ENCODE data around the gene TEKTIP1. TPM values are rescaled to one million over a fixed set of nuclear protein-coding genes. Genes with fewer than 3 reads are reported as not detected.

The TEKTIP1 gene
- not detected in 2 replicates for total RNA-seq (2012; rRNA removed)
- not detected in 2 replicates for polyA plus RNA-seq (2012; rRNA removed)
- polyA plus RNA-seq (2012; cell fraction: cytosol; rRNA removed): not detected in 2 replicates
- polyA plus RNA-seq (2012; cell fraction: nucleus; rRNA removed; ENCODE audit: low replicate concordance): 0.36 and 0.60 TPM in 2 replicates
- Bru-seq, nascent RNA: percentile 40 among the genes with signal in this experiment
- BruChase-seq, experiment 1, labeled RNA remaining after a 6-hour chase: percentile 58 among the genes with signal in this experiment
- BruChase-seq, experiment 2, labeled RNA remaining after a 2-hour chase: percentile 47 among the genes with signal in this experiment
- long read RNA-seq, partial matches to known transcripts: 0 of 1 reads
- long read RNA-seq, other reads (novel, unspliced or antisense): 1 of 1 reads

DNA sequence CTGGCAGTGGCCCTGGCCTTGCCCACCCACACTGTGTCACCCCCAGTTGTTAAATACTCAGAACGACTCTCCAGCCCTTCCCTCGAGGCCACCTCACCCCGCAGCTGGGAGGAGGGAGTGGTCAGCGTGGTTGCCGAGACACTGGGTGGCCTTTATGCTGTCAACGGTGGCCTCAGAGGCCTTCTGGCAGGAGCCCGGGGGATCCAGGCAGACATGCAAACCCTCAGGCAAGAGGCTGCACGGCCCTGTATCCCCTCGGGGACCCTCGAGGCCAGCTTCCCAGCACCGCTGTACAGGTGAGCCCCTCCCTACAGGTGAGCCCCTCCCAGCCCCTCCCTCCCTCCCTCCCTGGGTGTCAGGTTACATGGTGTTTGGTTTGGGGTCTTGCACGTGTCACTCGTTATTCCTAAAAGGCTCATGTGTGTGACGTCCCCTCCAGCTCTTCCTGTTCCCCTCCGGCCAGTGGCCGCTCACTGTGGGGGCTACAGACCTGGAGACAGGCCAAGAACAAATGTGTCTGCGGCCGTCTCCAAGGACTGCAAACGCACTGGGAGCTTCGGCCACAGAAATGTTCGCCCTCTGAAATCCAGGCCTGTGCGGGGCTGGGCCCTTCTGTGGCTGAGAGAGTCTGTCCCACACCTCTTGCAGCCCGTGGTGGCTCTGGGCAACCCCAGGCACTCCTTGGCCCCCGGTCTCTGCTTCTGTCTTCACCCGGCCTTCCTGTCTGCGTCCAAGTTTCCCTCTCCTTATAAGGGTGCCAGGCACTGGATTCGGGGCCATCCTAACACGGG, at the start of gene TEKTIP1:
TEKTIP1 (plus strand) TSS at position 210 of the 791 bp plus-strand sequence; CDS start at position 214, 4 bp downstream.
- Histone ChIP-seq H3K56ac (ENCODE audit: extremely low read depth, insufficient read depth, low read length) (no peak within 1 kb of the TSS), H2BK20ac (ENCODE audit: low read depth, low read length) (no peak within 1 kb of the TSS), H2AFZ (replicated peaks; ENCODE audit: low read length, poor library complexity) (no peak within 1 kb of the TSS), H2BK120ac (ENCODE audit: low read depth, low read length) (no peak within 1 kb of the TSS), H4K20me1 (ENCODE audit: insufficient read depth, low read length) (peaks cover 30% of the 10 kb centered on the region), H3K4me3 (ENCODE audit: insufficient read depth, low read depth, low read length) (no peak within 1 kb of the TSS), H3K4me1 (ENCODE audit: control insufficient read depth, insufficient read depth, low read length) (no peaks in the 10 kb centered on the region), H3K36me3 (ENCODE audit: control insufficient read depth, insufficient read depth, low read length) (peaks cover 31% of the 10 kb centered on the region), H3K14ac (replicated peaks; ENCODE audit: low read depth, low read length) (no peak within 1 kb of the TSS), H3K23ac (ENCODE audit: low read depth, low read length) (no peak within 1 kb of the TSS), H3K27ac (ENCODE audit: insufficient read depth, low read length) (no peak within 1 kb of the TSS), H2BK5ac (ENCODE audit: low read depth, low read length, poor library complexity, severe bottlenecking) (no peak within 1 kb of the TSS), H3K27me3 (ENCODE audit: control insufficient read depth, insufficient read depth, low read length) (no peaks in the 10 kb centered on the region), H2AK9ac (replicated peaks; ENCODE audit: low read depth, low read length, poor library complexity) (peak within 1 kb of the TSS; percentile 78), H3K4me2 (ENCODE audit: low read depth, low read length) (no peak within 1 kb of the TSS), H3K79me1 (ENCODE audit: low read depth in 1 of 2, low read length in 2 of 2) (peaks cover 9 to 31% of the 10 kb centered on the region in 2 experiments; a peak in 3 of 4 replicates), H3K9me3 (ENCODE audit: control insufficient read depth, insufficient read depth, low read length) (no peaks in the 10 kb centered on the region), H4K5ac (ENCODE audit: low read depth, low read length) (no peak within 1 kb of the TSS), H3K4ac (ENCODE audit: low read depth, low read length) (no peak within 1 kb of the TSS), H3K9me1 (ENCODE audit: insufficient read depth, low read length) (no peaks in the 10 kb centered on the region), H3K18ac (ENCODE audit: low read depth, low read length) (no peak within 1 kb of the TSS), H2AK5ac (ENCODE audit: low read depth, low read length) (no peak within 1 kb of the TSS), H3K9ac (ENCODE audit: low read depth, low read length) (no peak within 1 kb of the TSS), H4K8ac (ENCODE audit: low read depth in 2 of 2, low read length in 2 of 2) (no peak within 1 kb of the TSS), H2BK15ac (ENCODE audit: low read depth, low read length) (no peak within 1 kb of the TSS), H4K91ac (ENCODE audit: insufficient read depth, low read depth, low read length) (no peak within 1 kb of the TSS)
- intact Hi-C loops (cut with micrococcal nuclease) (no loop called here), dilution Hi-C loops (cut with HindIII; ENCODE audit: low sequenced_read_pairs, unreplicated experiment) (no loop called here), in situ Hi-C loops (cut with MboI; ENCODE audit: low sequenced_read_pairs) (no loop called here)
- BruUV-seq (replicated peaks): no TSS peak
- ATAC-seq (ENCODE audit: low read depth) (no peak), DNase-seq (no peak)
- WGBS, 2 experiments (ENCODE audit: extremely low coverage in 2 of 2, insufficient read length in 1 of 2): 53% methylated on average over 10 of the region's 28 CpGs; no CpG with 5 or more reads in 1 of the 2 experiments
- TF ChIP-seq RCOR1 (IDR thresholded peaks at IDR 0.05; ENCODE audit: insufficient replicate concordance, low read length): no peak
- no peak for TF ChIP-seq NFE2L2 (IDR thresholded peaks at IDR 0.05; ENCODE audit: low read depth, low read length)
- TF ChIP-seq RFX5 (IDR thresholded peaks at IDR 0.05; ENCODE audit: low read depth, low read length): no peak
- TF ChIP-seq, protein P1, sequence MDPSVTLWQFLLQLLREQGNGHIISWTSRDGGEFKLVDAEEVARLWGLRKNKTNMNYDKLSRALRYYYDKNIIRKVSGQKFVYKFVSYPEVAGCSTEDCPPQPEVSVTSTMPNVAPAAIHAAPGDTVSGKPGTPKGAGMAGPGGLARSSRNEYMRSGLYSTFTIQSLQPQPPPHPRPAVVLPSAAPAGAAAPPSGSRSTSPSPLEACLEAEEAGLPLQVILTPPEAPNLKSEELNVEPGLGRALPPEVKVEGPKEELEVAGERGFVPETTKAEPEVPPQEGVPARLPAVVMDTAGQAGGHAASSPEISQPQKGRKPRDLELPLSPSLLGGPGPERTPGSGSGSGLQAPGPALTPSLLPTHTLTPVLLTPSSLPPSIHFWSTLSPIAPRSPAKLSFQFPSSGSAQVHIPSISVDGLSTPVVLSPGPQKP (IDR thresholded peaks at IDR 0.05; ENCODE audit: borderline replicate concordance, low read depth, low read length): no peak
- TF ChIP-seq CEBPB (IDR thresholded peaks at IDR 0.05; ENCODE audit: low read depth, low read length): no peak
- no peak for TF ChIP-seq MXI1 (IDR thresholded peaks at IDR 0.05; ENCODE audit: borderline replicate concordance, low read depth, low read length)
- TF ChIP-seq CHD1 (IDR thresholded peaks at IDR 0.05; ENCODE audit: low read depth, low read length): no peak
- TF ChIP-seq POLR2A (IDR thresholded peaks at IDR 0.05; ENCODE audit: low read depth, low read length): no peak
- TF ChIP-seq, protein P2, sequence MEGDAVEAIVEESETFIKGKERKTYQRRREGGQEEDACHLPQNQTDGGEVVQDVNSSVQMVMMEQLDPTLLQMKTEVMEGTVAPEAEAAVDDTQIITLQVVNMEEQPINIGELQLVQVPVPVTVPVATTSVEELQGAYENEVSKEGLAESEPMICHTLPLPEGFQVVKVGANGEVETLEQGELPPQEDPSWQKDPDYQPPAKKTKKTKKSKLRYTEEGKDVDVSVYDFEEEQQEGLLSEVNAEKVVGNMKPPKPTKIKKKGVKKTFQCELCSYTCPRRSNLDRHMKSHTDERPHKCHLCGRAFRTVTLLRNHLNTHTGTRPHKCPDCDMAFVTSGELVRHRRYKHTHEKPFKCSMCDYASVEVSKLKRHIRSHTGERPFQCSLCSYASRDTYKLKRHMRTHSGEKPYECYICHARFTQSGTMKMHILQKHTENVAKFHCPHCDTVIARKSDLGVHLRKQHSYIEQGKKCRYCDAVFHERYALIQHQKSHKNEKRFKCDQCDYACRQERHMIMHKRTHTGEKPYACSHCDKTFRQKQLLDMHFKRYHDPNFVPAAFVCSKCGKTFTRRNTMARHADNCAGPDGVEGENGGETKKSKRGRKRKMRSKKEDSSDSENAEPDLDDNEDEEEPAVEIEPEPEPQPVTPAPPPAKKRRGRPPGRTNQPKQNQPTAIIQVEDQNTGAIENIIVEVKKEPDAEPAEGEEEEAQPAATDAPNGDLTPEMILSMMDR (conservative IDR thresholded peaks at IDR 0.05; ENCODE audit: low read depth, low read length): no peak
- no peak for TF ChIP-seq RAD21 (IDR thresholded peaks at IDR 0.05; ENCODE audit: low read length)
- TF ChIP-seq FOS (IDR thresholded peaks at IDR 0.05; ENCODE audit: low read depth, low read length): no peak
- TF ChIP-seq, protein P3, sequence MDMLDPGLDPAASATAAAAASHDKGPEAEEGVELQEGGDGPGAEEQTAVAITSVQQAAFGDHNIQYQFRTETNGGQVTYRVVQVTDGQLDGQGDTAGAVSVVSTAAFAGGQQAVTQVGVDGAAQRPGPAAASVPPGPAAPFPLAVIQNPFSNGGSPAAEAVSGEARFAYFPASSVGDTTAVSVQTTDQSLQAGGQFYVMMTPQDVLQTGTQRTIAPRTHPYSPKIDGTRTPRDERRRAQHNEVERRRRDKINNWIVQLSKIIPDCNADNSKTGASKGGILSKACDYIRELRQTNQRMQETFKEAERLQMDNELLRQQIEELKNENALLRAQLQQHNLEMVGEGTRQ (IDR thresholded peaks at IDR 0.05; ENCODE audit: low read depth, low read length): no peak
- no peak for TF ChIP-seq MAFK (IDR thresholded peaks at IDR 0.05; ENCODE audit: low read depth, low read length)
- CTCF ChIA-PET: no interaction called here
- POLR2A ChIA-PET (ENCODE audit: unreplicated experiment): no interaction called here

Data from IMR-90 (cell line).